Tibial artery (tissue), 4 donors: ENCODE measurements around the gene SCYL1.

Experiments
- DNase-seq, 2 donors: peaks; one replicate each; pipeline ENCODE4 v3.0.0-alpha.2; 2019
- H3K27ac ChIP-seq, 2 donors: fragments of 200-600 bp; sonication (generic) in 1 of 2; 1 replicate in 1 of 2; 2 replicates in 1 of 2; pipeline ENCODE4 v1.5.1; 2018 to 2019; ENCODE audit warnings: mild to moderate bottlenecking in 1 of 2
- H3K27me3 ChIP-seq, 2 donors: fragments of 200-600 bp; sonication (generic) in 1 of 2; one replicate each; pipeline versions ENCODE4 v1.5.1 to v1.6.0; 2016 to 2019
- H3K36me3 ChIP-seq, 3 donors: fragments of 200-600 bp; sonication (generic) in 2 of 3; one replicate each; pipeline ENCODE4 v1.5.1; 2016 to 2019; ENCODE audit warnings: mild to moderate bottlenecking in 2 of 3
- H3K4me1 ChIP-seq, 4 donors: fragments of 200-600 bp; sonication (generic) in 2 of 4; 1 replicate in 3 of 4; 2 replicates in 1 of 4; pipeline ENCODE4 v1.5.1; 2016 to 2019
- H3K4me3 ChIP-seq, 2 donors: fragments of 200-600 bp; sonication (generic) in 1 of 2; 1 replicate in 1 of 2; 2 replicates in 1 of 2; pipeline ENCODE4 v1.5.1; 2018 to 2019; ENCODE audit warnings: mild to moderate bottlenecking in 2 of 2
- H3K9me3 ChIP-seq, 3 donors: fragments of 200-600 bp; sonication (generic) in 1 of 3; one replicate each; pipeline ENCODE4 v1.5.1; 2016 to 2019
- intact Hi-C: fragments of 100-400 bp; cut with DNase I; formaldehyde crosslinking; loops from one replicate; pipeline ENCODE4 v1.15.0; 2023; ENCODE audit warnings: low total_unique reads
- TF ChIP-seq, protein P1 (sequence below), 2 experiments: fragments of 200-600 bp in 1 of 2; fragments of 450-650 bp in 1 of 2; IDR thresholded peaks; one replicate each; pipeline ENCODE4 v1.5.1; 2017 to 2019; ENCODE audit warnings: antibody characterized with exemption in 2 of 2, mild to moderate bottlenecking in 1 of 2, moderate library complexity in 1 of 2

Gene SCYL1

DNA sequence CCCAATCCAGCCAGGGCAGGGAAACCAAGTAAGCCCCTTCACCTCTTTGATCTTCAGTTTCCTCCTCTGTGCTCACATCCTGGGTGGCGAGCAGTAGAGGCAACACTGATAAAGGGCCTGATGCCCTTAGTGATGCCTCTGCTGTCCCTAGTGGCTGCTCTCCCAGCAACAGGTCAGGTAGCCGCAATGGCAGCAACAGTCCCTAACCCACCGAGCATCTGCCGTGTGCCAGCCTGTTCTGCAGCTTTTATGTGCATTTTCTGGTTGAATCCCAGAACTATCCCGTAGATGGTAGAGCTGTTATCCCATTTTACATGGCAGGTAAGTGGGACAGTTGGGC, 5.2 kb downstream of the SCYL1 start:
- DNase-seq: no peak
- peaks cover 0 to 19% (median 14%) of the 10 kb centered on the region in 4 donors for H3K4me1 ChIP-seq
- intact Hi-C loops: no loop called here
- TF ChIP-seq, protein P1, sequence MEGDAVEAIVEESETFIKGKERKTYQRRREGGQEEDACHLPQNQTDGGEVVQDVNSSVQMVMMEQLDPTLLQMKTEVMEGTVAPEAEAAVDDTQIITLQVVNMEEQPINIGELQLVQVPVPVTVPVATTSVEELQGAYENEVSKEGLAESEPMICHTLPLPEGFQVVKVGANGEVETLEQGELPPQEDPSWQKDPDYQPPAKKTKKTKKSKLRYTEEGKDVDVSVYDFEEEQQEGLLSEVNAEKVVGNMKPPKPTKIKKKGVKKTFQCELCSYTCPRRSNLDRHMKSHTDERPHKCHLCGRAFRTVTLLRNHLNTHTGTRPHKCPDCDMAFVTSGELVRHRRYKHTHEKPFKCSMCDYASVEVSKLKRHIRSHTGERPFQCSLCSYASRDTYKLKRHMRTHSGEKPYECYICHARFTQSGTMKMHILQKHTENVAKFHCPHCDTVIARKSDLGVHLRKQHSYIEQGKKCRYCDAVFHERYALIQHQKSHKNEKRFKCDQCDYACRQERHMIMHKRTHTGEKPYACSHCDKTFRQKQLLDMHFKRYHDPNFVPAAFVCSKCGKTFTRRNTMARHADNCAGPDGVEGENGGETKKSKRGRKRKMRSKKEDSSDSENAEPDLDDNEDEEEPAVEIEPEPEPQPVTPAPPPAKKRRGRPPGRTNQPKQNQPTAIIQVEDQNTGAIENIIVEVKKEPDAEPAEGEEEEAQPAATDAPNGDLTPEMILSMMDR (IDR thresholded peaks at IDR 0.05): no peak
- H3K27ac ChIP-seq: no peak overlapping the region
- peaks cover 42 to 91% (median 60%) of the 10 kb centered on the region in 3 donors for H3K36me3 ChIP-seq
- H3K9me3 ChIP-seq: no peaks in the 10 kb centered on the region
- no peaks in the 10 kb centered on the region for H3K27me3 ChIP-seq
- H3K4me3 ChIP-seq: no peak overlapping the region

DNA sequence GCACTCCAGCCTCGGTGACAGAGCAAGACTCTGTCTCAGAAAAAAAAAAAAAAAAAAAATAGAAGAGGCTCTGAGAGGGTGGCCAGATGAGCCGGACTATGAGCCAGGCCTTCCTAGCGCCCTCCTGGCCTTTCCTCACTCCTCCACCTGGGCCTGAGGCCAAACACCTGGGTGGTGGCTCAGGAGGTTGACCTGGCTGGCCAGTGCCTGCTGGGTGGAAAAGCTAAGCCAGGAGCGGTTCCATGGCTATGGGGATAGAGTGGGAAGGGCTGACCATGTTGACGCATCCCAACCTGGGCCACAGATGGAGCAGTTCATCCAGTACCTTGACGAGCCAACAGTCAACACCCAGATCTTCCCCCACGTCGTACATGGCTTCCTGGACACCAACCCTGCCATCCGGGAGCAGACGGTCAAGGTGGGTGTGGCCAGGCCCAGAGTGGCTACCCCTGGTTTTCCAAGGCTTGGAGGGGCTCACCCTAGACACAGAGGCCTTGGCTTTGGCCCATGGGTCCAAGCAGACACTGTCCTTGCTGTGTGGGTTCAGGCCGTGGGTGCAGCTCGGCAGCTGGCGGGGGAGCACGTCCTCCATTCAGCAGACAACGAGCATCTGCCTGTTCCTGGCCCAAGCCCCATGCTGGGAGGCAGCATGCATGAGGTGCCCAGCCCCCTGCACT, 7.6 kb downstream of the SCYL1 start:
- intact Hi-C loops: no loop called here
- Histone ChIP-seq H3K27me3 (no peaks in the 10 kb centered on the region), H3K4me1 (no peaks in the 10 kb centered on the region), H3K9me3 (no peaks in the 10 kb centered on the region), H3K27ac (no peak overlapping the region), H3K36me3 (peaks cover 39 to 99% (median 70%) of the 10 kb centered on the region in 3 donors), H3K4me3 (no peak overlapping the region)
- DNase-seq: no peak
- TF ChIP-seq, protein P1 (IDR thresholded peaks at IDR 0.05): no peak

DNA sequence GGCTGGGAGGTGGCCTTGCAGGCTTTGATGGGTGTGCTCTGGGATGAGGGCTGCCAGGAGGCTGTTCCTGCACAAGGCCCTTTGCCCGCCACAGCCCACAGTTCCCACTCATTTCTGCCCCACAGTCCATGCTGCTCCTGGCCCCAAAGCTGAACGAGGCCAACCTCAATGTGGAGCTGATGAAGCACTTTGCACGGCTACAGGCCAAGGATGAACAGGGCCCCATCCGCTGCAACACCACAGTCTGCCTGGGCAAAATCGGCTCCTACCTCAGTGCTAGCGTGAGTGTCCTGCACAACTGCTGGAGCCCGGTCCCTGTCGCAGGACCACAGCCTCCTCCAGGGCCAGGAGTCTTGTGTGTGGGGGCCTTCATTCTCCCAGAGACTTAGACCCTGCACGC, 10.2 kb downstream of the SCYL1 start:
- intact Hi-C loops: no loop called here
- H3K36me3 ChIP-seq: peaks cover 52 to 96% (median 77%) of the 10 kb centered on the region in 3 donors
- DNase-seq: no peak

DNA sequence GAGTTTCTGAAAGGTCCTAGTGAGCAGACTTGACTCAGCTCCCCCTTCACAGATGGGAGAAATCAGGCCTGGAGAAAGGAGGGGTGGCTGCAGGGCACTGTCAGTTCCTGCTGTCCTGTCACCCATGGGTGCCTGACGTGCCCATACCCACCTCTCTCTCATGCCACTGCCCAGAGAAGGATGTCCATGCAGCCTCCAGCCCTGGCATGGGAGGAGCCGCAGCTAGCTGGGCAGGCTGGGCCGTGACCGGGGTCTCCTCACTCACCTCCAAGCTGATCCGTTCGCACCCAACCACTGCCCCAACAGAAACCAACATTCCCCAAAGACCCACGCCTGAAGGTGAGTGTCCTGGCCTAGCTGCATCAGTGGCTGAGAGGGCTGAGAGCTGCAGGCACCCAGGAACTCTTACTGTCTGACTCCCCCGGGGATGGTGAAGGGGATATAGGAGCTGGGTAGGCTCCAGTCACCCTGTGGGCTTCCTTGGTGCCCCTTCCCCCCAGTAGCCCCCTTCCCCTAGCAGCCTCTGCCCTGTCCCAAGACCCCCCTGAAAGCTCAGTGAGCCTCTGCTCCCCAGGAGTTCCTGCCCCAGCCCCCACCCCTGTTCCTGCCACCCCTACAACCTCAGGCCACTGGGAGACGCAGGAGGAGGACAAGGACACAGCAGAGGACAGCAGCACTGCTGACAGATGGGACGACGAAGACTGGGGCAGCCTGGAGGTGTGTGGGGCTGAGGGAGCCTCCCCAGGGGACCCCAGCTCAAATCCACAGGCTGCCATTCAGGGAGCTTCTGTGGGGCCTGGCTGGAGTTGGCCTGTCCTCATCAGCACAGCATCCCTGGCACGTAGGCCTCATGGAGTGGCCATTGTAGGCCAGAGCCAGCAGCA, 11.8 kb downstream of the SCYL1 start:
- DNase-seq: no peak
- Histone ChIP-seq H3K36me3 (peaks cover 40 to 80% (median 61%) of the 10 kb centered on the region in 3 donors), H3K4me1 (peaks cover 0 to 28% (median 21%) of the 10 kb centered on the region in 4 donors), H3K9me3 (no peaks in the 10 kb centered on the region), H3K4me3 (no peak overlapping the region), H3K27ac (peak overlapping the region in 1 of 2 donors; percentile 22), H3K27me3 (no peaks in the 10 kb centered on the region)
- TF ChIP-seq, protein P1 (IDR thresholded peaks at IDR 0.05): no peak
- intact Hi-C loops: no loop called here

More for the DNA sequence above, 10.2 kb downstream of the SCYL1 start:
- TF ChIP-seq, protein P1 (IDR thresholded peaks at IDR 0.05): no peak
- no peak overlapping the region for H3K27ac ChIP-seq
- H3K4me1 ChIP-seq: peaks cover 0 to 14% (median 10%) of the 10 kb centered on the region in 4 donors
- H3K4me3 ChIP-seq: no peak overlapping the region
- H3K27me3 ChIP-seq: no peaks in the 10 kb centered on the region
- H3K9me3 ChIP-seq: no peaks in the 10 kb centered on the region

DNA sequence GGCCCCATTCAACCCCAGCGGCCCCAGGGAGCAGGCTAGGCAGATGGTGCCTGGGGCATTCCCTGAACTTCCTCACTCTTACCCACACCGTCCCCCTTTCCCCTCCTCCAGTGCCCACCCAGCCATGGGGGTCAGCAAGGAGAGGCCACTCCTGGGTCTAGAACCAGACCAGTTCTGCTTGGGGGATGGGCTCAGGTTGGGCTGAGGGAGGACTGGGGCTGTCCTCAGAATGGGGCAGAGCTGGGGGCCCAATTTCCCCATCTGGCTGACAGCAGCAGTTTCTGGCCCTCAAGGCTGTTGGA, 12.4 kb downstream of the SCYL1 start:
- intact Hi-C loops: no loop called here
- Histone ChIP-seq H3K4me1 (peaks cover 0 to 31% (median 23%) of the 10 kb centered on the region in 4 donors), H3K36me3 (peaks cover 34 to 75% (median 55%) of the 10 kb centered on the region in 3 donors), H3K4me3 (no peak overlapping the region), H3K27me3 (no peaks in the 10 kb centered on the region), H3K27ac (peak overlapping the region in 1 of 2 donors; percentile 22), H3K9me3 (no peaks in the 10 kb centered on the region)
- DNase-seq: no peak
- TF ChIP-seq, protein P1 (IDR thresholded peaks at IDR 0.05): no peak
